Putamen (tissue), 1 donor: ENCODE results near the gene PKP1.

Experiments used
- DNase-seq: peaks from one replicate; pipeline ENCODE4 v3.0.0-alpha.2; 2016; ENCODE audit warnings: low spot score

The PKP1 gene

DNA sequence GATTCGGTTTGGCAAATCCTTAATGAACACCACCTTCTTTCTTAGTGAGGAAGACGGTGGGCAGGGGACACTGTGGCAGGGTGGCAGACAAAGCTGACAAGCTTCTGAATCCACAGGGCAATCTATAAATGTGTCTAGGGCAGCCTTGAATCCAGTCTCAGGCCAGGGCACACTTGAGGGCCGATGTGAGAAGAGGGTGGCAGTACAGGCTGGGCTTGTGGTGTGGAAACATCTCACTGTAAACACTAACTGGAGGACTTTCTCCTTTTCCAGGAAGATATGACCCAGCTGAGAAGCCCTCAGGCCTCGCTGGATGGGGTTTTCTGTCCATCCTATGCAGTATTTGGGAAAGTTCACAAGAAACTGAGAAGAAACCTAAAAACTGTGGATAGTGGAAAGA is 46.5 kb downstream of the PKP1 start:
- DNase-seq, result no peak

DNA sequence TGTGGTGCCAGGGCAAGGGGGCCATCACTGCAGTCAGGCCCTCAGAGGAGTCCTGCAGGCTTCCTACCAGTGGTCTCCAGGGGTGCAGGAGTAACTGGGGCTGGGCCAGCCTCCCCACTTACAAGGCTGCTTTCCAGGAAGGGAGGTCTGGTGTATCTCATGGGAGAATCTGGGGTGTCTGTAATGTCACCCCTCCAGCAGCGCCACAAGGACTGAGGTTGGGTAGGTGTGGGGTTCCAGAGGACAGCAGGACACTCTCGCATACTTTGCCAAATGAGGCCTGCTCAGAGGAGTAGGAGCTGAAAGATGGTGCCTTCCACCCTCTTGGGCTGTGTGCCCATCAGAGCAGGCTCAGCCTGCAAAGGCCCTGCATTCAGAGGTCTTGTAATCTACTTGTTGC is 47.2 kb downstream of the PKP1 start:
- DNase-seq, result no peak

DNA sequence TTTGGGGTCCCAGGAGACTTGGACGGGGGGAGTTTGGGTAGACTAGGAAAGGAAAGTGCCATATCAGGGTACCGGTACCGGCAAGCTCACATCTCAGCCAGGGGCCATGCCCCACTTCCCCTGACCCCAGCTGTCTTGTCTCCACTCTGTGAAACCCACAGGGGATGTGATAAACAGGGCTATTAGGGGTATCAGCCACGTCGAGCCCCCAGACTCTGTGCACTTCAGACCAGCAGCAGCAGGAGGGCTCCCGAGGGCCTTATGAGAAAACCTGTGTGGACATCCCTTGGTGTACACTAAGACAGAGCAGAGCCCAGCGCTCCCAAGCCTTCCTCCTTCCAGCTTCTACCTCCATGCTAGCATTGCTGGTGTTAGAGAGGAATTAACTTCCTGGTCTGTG is 47.9 kb downstream of the PKP1 start:
- no peak for DNase-seq

DNA sequence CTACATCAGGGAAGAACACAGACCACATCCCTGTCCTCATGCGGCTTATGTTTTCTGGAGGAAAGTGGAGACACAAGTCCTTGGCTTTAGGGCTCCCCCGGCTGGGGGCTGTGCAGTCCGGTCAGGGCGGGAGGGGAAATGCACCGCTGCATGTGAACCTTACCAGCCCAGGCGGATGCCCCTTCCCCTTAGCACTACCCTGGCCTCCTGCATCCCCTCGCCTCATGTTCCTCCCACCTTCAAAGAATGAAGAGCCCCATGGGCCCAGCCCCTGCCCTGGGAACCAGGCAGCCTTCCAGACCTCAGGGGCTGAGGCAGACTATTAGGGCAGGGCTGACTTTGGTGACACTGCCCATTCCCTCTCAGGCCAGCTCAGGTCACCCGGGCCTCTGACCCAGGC is 48.7 kb downstream of the PKP1 start:
- DNase-seq, result no peak

DNA sequence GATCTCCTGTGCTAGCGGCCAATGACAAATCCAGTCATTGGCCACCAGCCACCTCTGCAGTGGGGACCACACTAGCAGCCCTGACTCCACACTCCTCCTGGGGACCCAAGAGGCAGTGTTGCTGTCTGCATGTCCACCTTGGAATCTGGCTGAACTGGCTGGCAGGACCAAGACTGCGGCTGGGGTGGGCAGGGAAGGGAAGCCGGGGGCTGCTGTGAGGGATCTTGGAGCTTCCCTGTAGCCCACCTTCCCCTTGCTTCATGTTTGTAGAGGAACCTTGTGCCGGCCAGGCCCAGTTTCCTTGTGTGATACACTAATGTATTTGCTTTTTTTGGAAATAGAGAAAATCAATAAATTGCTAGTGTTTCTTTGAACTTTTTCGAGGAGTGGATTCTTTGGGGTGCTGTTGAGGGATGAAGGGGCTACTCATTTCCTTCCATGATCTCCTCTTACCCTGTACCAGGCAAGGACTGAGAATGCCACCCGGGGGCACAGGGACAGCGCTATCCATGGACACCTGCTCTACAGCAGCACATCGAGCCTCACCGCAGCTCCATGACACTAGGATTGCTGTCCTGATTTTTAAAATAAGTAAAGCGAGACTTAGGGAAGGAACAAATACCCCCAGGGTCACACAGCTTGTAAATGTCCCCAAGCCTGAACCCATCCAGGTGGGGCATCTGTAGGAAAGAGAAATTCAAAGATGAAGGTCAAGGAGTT is 49.5 kb downstream of the PKP1 start:
- DNase-seq, result no peak

DNA sequence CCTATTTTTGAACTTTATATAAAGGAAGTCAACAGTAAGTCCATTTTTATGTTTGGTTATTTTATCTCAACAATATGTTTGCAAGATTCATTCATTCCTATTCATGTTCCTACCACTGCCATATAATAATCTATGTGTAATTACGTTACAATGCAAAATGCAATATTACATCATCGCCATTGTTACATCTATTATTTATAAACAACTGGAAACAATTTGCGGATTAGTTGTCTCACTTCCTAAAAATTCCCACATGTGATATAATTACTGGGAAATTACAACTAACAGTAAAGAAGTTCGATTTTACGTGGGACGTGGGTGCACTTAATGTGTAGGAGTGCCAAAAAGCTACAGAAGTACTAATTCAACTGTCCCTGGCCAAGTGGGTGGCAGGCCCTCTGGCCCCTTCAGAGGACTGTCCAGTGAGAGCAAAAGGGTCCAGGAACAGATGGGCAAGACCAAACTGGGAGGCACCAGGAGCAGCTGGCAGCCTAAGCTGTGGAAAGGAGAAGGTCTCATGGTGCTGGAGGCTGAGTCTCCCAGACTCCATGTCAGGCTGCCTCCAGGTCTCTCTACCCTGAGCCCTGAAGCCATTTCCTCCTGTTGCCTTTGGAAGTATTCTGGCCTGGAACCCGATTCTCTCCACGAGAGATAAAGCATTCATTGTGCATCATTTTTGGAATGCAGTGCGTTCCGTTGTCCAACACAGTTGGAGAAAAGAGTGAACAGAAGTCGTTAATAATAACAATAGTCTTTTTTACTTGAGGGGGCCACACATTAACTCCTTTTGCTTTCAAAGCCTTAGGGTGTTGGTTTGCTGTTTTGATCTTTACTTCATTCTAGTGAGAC is 51.2 kb downstream of the PKP1 start:
- DNase-seq, result no peak

DNA sequence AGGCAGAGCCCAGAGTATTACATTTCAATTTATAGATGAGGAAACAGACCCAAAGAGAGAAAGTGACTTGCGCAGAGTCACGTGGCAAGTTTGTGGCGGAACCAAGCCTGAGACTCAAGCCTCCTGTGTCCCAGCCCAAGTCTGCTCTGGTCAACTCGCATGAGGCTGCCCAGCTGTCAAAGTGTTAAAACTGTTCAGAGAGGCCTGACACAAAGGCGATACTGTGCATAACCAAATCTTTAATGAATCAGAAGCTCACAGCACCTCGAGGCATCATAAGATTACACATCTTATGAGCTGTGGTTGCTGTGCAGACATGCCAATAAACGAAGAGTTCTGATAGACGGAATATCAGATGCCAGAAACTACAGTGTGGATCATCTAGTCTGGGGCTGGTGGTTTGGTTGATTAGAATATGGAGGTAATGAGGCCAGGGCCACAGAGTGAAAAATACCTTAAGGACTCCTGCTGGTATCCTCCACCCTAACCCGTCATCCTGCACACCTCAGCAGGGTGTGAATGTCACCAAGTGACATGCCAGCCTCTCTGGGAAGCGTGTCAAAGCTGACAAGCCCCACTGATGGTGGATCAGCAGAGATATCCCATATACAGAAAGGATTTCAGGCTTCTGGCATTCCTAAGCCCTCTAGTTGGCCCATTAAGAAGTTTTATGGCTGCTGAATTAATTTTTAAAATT is 52.0 kb downstream of the PKP1 start:
- DNase-seq, result no peak

DNA sequence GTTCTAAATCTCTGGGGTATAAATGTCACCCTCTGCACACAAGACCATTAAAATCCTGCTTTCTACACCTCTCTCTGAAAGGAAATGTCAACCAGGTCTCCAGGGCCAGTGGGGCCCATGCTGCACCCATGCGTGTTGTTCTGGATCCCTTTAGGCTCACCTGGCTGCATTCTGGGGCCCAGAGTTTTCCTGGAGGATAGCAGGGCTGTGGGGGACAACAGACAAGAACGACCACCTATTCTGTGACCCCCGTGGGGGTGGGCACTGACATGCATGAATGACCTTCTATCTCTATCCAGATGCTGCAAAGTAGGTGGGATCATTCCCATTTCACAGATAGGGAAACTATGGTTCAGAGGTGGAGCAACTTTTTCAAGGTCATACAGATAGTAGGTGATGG is 52.6 kb downstream of the PKP1 start:
- DNase-seq, result no peak

DNA sequence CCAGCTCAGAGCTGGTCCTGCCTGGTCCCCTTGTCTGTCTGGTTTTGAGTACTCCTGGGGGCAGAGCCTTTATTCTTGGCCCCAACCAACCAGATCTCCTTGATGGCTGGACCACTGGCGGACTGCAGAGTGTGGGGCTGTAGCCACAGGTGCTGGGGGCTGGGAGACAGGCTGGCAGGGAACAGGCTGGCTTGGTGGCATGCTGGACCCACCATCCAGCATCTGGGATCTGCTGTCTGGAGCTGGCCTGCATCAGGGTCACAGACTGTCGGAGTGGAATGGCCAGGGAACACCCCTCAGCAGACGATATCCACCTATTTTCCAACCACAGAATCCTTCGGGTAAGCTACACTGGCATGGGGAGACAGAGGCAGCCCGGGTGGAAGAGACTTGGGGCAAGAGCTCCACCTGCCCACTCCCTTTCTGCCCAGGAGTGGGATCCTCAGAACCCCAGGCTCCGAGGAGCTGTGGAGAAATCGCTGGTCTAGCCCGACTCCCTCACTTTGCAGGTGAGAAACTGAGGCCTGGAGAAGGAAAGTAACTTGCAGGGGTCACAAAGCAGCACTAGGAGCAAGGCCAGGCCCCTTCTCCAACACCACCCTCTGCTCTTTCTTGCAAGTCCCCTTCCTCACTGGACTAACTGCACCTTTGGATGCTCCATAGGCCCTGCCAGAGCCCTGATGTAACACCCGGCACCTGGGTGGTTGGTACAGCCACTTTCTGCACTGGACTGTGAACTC is 53.6 kb downstream of the PKP1 start:
- DNase-seq, result no peak

DNA sequence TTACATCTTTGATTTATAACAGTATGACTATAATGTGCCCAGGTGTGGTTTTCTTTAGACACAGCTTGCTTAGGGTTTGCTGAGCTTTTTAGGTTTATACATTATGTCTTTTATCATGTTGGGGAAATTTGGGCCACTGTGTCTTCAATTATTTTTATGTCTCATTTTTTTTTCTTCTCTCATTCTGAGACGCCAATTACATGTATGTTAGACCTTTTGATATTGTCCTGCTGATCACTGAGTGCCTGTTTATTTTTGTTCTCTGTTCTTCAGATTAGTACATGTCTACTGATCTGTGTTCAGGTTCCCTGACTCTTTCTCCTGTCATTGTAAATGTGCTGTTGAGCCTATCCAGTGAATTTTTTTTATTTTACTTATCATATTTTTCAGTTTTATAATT is 58.1 kb downstream of the PKP1 start:
- no peak for DNase-seq

DNA sequence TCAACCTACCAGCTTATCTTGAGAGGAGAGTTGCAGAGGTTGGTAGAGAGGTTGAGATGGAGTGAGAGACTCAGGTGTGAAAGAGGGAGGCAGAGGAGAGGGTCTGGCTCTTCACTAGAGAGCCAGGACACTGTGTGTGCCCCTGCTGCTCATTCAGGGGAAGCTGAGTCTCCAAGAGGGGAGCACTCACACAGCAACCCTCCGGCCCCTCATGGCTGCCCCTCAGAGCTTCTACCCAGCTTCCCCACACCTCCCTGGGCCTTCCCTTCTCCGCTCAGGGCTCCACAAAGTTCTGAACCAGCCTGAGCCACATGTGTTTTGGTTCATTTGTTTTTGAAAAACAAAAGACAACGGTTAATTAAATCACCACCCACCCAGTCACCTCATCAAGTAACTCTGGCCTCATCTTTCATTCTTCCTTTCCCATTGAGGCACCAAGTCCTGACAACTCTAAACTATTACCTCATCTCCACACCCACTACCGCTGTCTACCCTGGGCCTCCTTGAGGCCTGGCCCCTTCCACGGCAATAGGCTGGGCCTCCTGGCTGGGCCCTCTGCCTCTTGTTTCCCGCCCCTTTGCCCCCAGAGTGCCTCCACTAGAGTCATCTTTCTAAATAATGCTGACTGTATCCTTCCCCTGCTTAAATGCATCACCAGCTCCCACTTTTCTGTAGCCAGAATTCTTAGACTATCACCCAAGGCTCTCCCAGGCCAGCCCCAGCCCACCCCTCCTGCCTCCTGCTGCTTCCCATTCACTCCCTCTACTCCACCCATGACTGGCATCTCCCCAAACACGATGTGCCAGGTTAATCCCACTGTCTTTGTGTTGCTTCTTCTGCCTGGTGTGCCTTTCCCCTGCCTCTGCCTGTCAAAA is 61.1 kb downstream of the PKP1 start:
- DNase-seq, result no peak

DNA sequence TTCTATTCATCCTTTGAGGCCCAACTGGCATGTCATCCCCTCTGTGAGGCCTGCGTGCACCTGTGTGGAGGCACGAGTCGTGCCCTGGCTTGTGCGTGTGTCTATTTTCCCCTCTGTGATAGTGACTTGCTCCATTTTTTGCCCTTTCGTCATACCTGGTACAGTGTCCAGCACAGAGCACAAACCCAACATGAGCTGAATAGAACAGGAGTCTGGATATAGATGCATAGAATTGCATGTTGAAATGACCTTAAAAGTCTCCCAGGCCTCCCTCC is 61.7 kb downstream of the PKP1 start:
- no peak for DNase-seq

DNA sequence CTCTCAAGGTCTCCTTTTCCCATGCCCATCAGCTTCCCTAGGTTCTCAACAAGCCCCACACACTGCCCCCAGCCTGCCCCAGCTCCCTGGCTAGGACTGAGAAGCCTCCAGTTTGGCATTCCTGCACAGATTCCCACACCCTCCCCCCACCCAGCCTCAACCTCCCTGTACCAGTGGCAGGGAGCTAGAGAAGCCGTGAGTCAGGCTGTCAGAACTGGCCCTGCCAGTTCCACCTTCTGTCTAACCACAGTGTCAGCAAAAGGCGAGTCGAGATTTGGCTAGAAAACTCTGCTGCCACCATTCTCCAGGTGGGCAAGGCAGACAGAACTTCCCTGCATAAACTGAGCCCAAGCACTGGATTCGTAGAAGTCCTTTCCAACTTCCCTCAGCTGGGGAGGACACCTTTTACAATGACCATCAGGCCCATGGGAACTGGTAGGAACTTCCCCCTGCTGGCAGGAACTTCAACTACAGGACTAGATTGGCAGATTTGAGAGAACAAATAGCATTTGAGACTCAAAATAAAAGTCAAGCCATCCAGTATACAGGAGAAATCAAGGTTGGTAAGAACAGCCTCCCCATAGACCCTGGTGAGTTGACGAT is 63.1 kb downstream of the PKP1 start:
- no peak for DNase-seq

DNA sequence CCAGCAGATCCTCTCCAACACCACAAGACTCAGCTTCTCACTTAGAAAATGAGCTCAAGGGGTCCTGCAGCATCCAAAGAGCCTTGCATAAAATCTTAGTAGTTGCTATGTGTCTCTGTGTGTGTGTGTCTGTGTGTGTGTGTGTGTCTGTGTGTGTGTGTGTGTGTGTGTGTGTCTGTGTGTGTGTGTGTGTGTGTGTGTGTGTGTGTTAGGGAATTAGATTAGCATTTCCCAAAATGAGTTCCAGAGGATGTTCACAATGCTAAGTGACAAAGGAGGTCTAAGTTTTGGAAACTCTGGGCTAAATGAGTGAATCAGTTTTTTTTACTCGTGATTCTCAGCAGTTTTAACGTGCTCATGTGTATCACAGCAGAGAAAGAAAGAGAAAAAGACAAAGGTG is 63.7 kb downstream of the PKP1 start:
- DNase-seq, result no peak

DNA sequence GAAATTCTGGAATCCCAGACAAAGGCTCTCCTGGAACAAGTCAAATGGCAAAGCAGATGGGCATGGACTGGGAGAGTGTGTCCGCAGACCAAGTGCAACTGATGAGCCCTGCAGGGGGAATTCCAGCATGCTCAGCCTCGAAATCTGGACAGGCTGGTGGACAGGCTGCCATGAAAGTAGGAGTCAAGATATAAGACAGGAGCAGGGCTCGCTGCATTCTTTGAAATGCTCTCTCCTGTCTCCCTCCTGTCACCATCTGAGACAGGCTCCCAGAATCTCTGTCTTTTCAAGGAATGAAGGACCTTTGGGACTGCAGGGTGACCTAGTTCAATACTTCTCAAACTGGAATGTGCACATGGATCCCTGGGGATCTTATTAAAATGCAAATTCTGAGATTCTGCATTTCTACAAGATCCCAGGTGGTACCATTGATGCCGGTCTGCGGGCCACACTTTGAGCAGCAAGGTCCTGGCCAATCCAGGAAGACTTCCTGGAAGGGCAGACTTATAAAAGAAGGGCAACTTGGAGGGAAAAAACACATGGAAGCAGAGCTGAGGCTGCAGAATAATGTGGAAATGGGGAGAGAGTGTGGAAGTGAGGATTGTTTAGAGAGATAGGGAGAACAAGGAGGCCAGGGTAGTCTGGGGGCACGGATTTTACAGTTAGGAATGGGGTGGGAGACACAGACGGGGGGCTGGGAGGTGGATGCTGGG is 64.3 kb downstream of the PKP1 start:
- DNase-seq, result no peak

DNA sequence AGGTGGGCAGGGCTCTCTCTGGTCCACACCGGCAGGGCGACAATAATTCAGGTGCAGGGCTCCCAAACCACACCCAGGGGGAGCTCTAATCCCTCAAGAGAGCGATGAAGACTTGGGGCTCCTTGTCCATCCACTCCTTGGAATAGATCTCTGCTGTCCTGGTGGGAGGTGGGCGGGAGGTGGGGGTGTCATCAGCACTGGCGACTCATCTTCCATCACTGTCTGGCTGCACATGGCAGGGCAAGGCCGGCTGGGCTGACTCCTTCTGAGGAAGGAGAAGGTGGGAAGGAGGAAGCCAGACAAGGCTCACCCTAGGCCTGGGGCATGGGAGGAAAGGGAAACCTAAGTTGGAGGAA is 64.9 kb downstream of the PKP1 start:
- no peak for DNase-seq

DNA sequence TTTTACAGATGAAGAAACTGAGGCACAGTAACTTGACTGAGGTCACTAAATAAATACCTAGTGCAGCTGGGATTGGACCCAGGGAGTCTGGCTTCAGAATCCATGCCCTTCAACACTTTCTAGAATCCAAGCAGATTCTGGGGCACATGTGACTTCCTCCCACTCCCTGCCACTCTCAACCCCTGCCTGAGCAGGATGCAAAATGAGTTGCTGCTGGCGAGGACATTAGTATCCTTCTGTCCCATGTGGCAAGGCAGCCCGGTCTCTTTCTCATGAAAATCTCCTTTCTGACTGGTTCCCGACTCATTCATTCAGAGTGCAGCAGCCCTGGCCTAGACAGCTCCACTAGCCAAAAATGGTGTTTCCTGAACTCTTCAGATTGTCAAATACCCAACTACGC is 65.8 kb downstream of the PKP1 start:
- peak; percentile 13 for DNase-seq

DNA sequence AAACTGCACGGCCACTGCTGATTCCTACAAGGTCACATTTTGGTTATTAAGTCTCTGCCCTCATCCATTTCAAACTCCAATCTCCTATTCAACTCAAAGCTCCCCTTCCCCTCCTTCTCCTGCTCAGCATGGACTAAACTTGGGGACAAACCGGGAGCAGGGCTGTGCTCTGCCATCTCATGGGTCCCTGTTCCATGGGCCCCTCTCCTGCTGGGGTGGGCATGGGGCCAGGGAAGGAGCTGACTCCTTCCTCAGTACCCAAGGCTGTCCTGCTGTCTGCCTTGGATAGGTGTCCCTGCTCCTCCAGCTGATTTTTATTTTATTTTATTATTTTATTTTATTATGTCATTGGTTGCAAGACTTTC is 67.0 kb downstream of the PKP1 start:
- no peak for DNase-seq

DNA sequence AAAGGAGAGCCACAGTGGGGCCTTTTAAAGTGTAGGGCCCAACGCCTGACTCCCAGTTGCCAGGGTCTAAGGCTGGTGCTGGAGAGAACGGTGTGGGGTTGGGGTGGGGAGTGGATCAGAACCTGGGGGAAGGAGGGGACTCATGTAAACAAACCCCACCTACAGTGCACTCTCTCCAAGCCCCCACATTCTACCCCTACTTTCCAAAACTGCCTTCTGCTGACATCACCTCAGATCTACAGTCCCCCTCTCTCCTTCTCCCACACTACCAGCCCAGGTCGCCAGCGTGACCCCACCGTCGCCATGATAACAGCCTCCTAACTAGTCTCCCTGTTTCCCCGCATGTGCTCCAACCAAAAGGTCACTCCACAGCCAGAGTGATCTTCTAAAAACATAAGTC is 67.6 kb downstream of the PKP1 start:
- DNase-seq, result no peak

DNA sequence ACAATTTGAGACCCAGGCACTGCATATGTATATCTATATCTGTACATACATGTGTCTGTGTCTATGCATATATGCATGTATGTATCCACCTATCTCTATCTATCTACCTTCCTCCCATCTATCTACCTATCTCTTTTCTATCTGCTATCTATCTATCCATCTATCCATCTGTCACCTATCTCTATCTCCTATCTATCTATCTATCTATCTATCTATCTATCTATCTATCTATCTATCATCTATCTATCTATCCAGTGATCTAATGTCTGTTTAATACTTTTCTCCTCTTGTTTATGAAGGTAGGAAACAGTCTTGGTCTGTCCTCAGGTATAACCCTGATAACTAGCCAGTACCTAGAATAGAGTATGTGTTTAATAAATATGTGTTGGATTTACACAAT is 68.3 kb downstream of the PKP1 start:
- no peak for DNase-seq
